IMR-90 (cell line): ENCODE measurements around the gene MSH5. TPM values are rescaled to one million over a fixed set of nuclear protein-coding genes. Genes with fewer than 3 reads are reported as not detected.

Source experiments
- ATAC-seq: fragments of 200-7000 bp; cut with Tn5 transposase; 2 replicates; pipeline ENCODE4 v1.9.1; 2020; ENCODE audit warnings: low read depth, mild to moderate bottlenecking, moderate library complexity
- BruUV-seq: library from RNA; stranded (reverse); fragments of 400-500 nt; replicated peaks from 2 replicates; lab custom pipeline; 2021; lab: Mats Ljungman, UMichigan
- CTCF ChIA-PET: fragments of 300-600 bp; formaldehyde crosslinking; extraction: SDS; loops from one replicate; lab custom pipeline; 2021; ENCODE audit warnings: antibody characterized with exemption; lab: Yijun Ruan, JAX
- POLR2A ChIA-PET: fragments of 300-600 bp; sonication (Branson Sonifier 250); formaldehyde crosslinking; loops from one replicate; lab custom pipeline; 2022; ENCODE audit warnings: antibody characterized with exemption; ENCODE audit not compliant: unreplicated experiment; lab: Charles Lee
- DNase-seq: peaks from one replicate; pipeline ENCODE4 v3.0.0; 2013
- H2AFZ ChIP-seq: replicated peaks from 2 replicates; pipeline ENCODE3; 2013; ENCODE audit warnings: low read length, mild to moderate bottlenecking; ENCODE audit not compliant: poor library complexity
- H2AK5ac ChIP-seq: 2 replicates; pipeline ENCODE4 v1.6.1; 2013; ENCODE audit warnings: low read depth, low read length, inconsistent platforms
- H2AK9ac ChIP-seq: replicated peaks from 2 replicates; pipeline ENCODE3; 2013; ENCODE audit warnings: mild to moderate bottlenecking, low read depth, low read length, moderate library complexity; ENCODE audit not compliant: poor library complexity
- H2BK120ac ChIP-seq: 2 replicates; pipeline ENCODE4 v1.6.1; 2013; ENCODE audit warnings: low read depth, low read length, inconsistent platforms
- H2BK15ac ChIP-seq: 3 replicates; pipeline ENCODE4 v1.6.1; 2013; ENCODE audit warnings: low read depth, low read length, inconsistent platforms
- H2BK20ac ChIP-seq: 2 replicates; pipeline ENCODE4 v1.6.1; 2013; ENCODE audit warnings: low read depth, mild to moderate bottlenecking, inconsistent platforms, low read length, moderate library complexity
- H2BK5ac ChIP-seq: 2 replicates; pipeline ENCODE4 v1.6.1; 2013; ENCODE audit warnings: mild to moderate bottlenecking, low read depth, low read length, inconsistent platforms; ENCODE audit not compliant: poor library complexity, severe bottlenecking
- H3K14ac ChIP-seq: replicated peaks from 2 replicates; pipeline ENCODE4 v1.6.1; 2013; ENCODE audit warnings: low read depth, low read length, inconsistent platforms
- H3K18ac ChIP-seq: 2 replicates; pipeline ENCODE4 v1.6.1; 2013; ENCODE audit warnings: low read depth, low read length, control low read depth
- H3K23ac ChIP-seq: 2 replicates; pipeline ENCODE4 v1.6.1; 2013; ENCODE audit warnings: low read depth, low read length, inconsistent platforms
- H3K27ac ChIP-seq: 2 replicates; pipeline ENCODE4 v1.5.1; 2013; ENCODE audit warnings: mild to moderate bottlenecking, control low read depth, low read length; ENCODE audit not compliant: insufficient read depth
- H3K27me3 ChIP-seq: 2 replicates; pipeline ENCODE4 v1.6.1; 2013; ENCODE audit warnings: low read length; ENCODE audit not compliant: control insufficient read depth, insufficient read depth
- H3K36me3 ChIP-seq: 2 replicates; pipeline ENCODE4 v1.6.1; 2013; ENCODE audit warnings: low read length, mixed read lengths; ENCODE audit not compliant: control insufficient read depth, insufficient read depth
- H3K4ac ChIP-seq: 2 replicates; pipeline ENCODE4 v1.6.1; 2013; ENCODE audit warnings: low read depth, low read length, inconsistent platforms
- H3K4me1 ChIP-seq: 2 replicates; pipeline ENCODE4 v1.6.1; 2013; ENCODE audit warnings: low read length, mixed read lengths; ENCODE audit not compliant: control insufficient read depth, insufficient read depth
- H3K4me2 ChIP-seq: 2 replicates; pipeline ENCODE4 v1.6.1; 2013; ENCODE audit warnings: low read depth, mild to moderate bottlenecking, control low read depth, low read length, moderate library complexity
- H3K4me3 ChIP-seq: 2 replicates; pipeline ENCODE4 v1.5.1; 2013; ENCODE audit warnings: low read depth, mild to moderate bottlenecking, control low read depth, low read length, moderate library complexity; ENCODE audit not compliant: insufficient read depth
- H3K56ac ChIP-seq: 2 replicates; pipeline ENCODE4 v1.6.1; 2013; ENCODE audit warnings: low read length, inconsistent platforms; ENCODE audit not compliant: insufficient read depth; ENCODE audit errors: extremely low read depth
- H3K79me1 ChIP-seq, 2 experiments: 2 replicates each; pipeline ENCODE4 v1.6.1; 2013; ENCODE audit warnings: low read length in 2 of 2, inconsistent platforms in 1 of 2, low read depth in 1 of 2
- H3K9ac ChIP-seq: 2 replicates; pipeline ENCODE4 v1.6.1; 2013; ENCODE audit warnings: low read depth, low read length, control low read depth
- H3K9me1 ChIP-seq: 2 replicates; pipeline ENCODE4 v1.6.1; 2013; ENCODE audit warnings: low read length, inconsistent platforms; ENCODE audit not compliant: insufficient read depth
- H3K9me3 ChIP-seq: 2 replicates; pipeline ENCODE4 v1.6.1; 2013; ENCODE audit warnings: low read length; ENCODE audit not compliant: control insufficient read depth, insufficient read depth
- H4K20me1 ChIP-seq: 2 replicates; pipeline ENCODE4 v1.6.1; 2013; ENCODE audit warnings: low read length, inconsistent platforms; ENCODE audit not compliant: insufficient read depth
- H4K5ac ChIP-seq: 2 replicates; pipeline ENCODE4 v1.6.1; 2013; ENCODE audit warnings: mild to moderate bottlenecking, low read depth, low read length, control low read depth
- H4K8ac ChIP-seq, 2 experiments: 2 replicates each; pipeline ENCODE4 v1.6.1; 2013; ENCODE audit warnings: low read depth in 2 of 2, low read length in 2 of 2, control low read depth in 1 of 2, inconsistent platforms in 1 of 2
- H4K91ac ChIP-seq: 2 replicates; pipeline ENCODE4 v1.6.1; 2013; ENCODE audit warnings: low read depth, low read length, inconsistent platforms; ENCODE audit not compliant: insufficient read depth
- BHLHE40 ChIP-seq: fragments of 150-350 bp; IDR thresholded peaks from 2 replicates; pipeline ENCODE4 v1.6.1; 2016; ENCODE audit warnings: mild to moderate bottlenecking, low read depth, low read length
- CEBPB ChIP-seq: IDR thresholded peaks from 2 replicates; pipeline ENCODE4 v1.6.1; 2012; ENCODE audit warnings: low read depth, low read length, improper control_type of control experiment
- CTCF ChIP-seq: conservative IDR thresholded peaks from 2 replicates; pipeline ENCODE4 v1.5.1; 2012; ENCODE audit warnings: mild to moderate bottlenecking, low read depth, low read length, improper control_type of control experiment
- ELK1 ChIP-seq: fragments of 150-350 bp; IDR thresholded peaks from 2 replicates; pipeline ENCODE4 v1.6.1; 2016; ENCODE audit warnings: low read depth, mild to moderate bottlenecking, low read length, moderate library complexity, borderline replicate concordance
- FOS ChIP-seq: fragments of 150-350 bp; IDR thresholded peaks from 2 replicates; pipeline ENCODE4 v1.6.1; 2016; ENCODE audit warnings: low read depth, low read length
- MAFK ChIP-seq: IDR thresholded peaks from 2 replicates; pipeline ENCODE4 v1.6.1; 2012; ENCODE audit warnings: low read depth, low read length, improper control_type of control experiment
- MXI1 ChIP-seq: IDR thresholded peaks from 2 replicates; pipeline ENCODE4 v1.6.1; 2012; ENCODE audit warnings: low read depth, mild to moderate bottlenecking, low read length, moderate library complexity, borderline replicate concordance
- NFE2L2 ChIP-seq: fragments of 150-350 bp; IDR thresholded peaks from 2 replicates; pipeline ENCODE4 v1.6.1; 2016; ENCODE audit warnings: low read depth, mild to moderate bottlenecking, low read length
- POLR2A ChIP-seq: IDR thresholded peaks from 2 replicates; pipeline ENCODE4 v1.6.1; 2012; ENCODE audit warnings: mild to moderate bottlenecking, low read depth, low read length
- RAD21 ChIP-seq: IDR thresholded peaks from 2 replicates; pipeline ENCODE4 v1.6.1; 2012; ENCODE audit warnings: low read length, improper control_type of control experiment
- RCOR1 ChIP-seq: IDR thresholded peaks from 2 replicates; pipeline ENCODE4 v1.6.1; 2012; ENCODE audit warnings: mild to moderate bottlenecking, low read length, improper control_type of control experiment; ENCODE audit not compliant: insufficient replicate concordance
- SMC3 ChIP-seq: fragments of 150-350 bp; IDR thresholded peaks from 2 replicates; pipeline ENCODE4 v1.6.1; 2016; ENCODE audit warnings: low read depth, mild to moderate bottlenecking, antibody characterized with exemption, low read length, moderate library complexity
- USF2 ChIP-seq: fragments of 150-350 bp; IDR thresholded peaks from 2 replicates; pipeline ENCODE4 v1.6.1; 2017; ENCODE audit warnings: mild to moderate bottlenecking, antibody characterized with exemption, low read length, low read depth
- WGBS, 2 experiments: methylation state at CpG; one replicate each; pipeline versions ENCODE4 v1.1.5 to v1.1.7; 2013; ENCODE audit warnings: missing lambda C conversion rate in 2 of 2; ENCODE audit not compliant: insufficient read length in 1 of 2; ENCODE audit errors: extremely low coverage in 2 of 2; 5-methylcytosine and 5-hydroxymethylcytosine counted together
- dilution Hi-C: fragments of 300-500 bp; cut with HindIII; formaldehyde crosslinking; loops from one replicate; pipeline ENCODE4 v1.14.3; 2018; ENCODE audit warnings: low sequenced_read_pairs; ENCODE audit not compliant: unreplicated experiment
- in situ Hi-C: fragments of 300-500 bp; cut with MboI; formaldehyde crosslinking; loops from 3 replicates; pipeline ENCODE4 v1.14.3; 2019; ENCODE audit warnings: low sequenced_read_pairs, inconsistent platforms, mixed read lengths
- intact Hi-C: fragments of 100-400 bp; cut with micrococcal nuclease; formaldehyde crosslinking; loops from 2 replicates; pipeline ENCODE4 v1.10.0; 2022
- polyA plus RNA-seq, 3 experiments: library from polyadenylated mRNA; depleted of rRNA; stranded (reverse); fragments of >200 nt; gene quantifications; 2 replicates each; pipeline ENCODE4 v1.2.3, GENCODE V29; 2012; ENCODE audit warnings: low replicate concordance in 1 of 3
- total RNA-seq: library from RNA; depleted of rRNA; stranded (reverse); fragments of >200 nt; gene quantifications from 2 replicates; pipeline ENCODE4 v1.2.3, GENCODE V29; 2012

Gene MSH5
- total and polyA plus RNA-seq, 2 of the 4 experiments (the other 2 are of a cell fraction): 5.6 to 15.7 TPM

DNA sequence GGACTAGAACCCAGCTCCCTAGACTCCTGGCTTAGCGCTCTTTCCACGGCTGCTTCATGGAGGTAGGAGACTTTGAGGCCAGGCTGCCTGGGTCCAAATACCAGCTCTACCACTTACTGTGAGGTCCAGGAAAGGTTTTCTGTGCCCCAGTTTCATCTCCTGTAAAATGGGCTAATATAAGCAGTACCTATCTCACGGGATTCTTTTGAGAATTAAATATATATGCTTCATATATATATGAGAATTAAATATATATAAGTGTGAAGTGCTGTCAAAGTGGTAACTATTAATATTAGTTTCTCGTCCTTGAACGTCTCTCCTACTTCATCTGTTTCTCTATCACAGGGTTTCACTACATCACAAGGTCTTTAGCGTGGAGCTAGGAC is 48.7 kb upstream of the MSH5 start:
- no TSS peak for BruUV-seq
- Histone ChIP-seq H3K4me2 (no peak overlapping the region), H2AFZ (no peak overlapping the region), H3K23ac (no peak overlapping the region), H3K27ac (no peak overlapping the region), H2BK20ac (no peak overlapping the region), H3K9ac (no peak overlapping the region), H4K20me1 (no peaks in the 10 kb centered on the region), H4K91ac (no peak overlapping the region), H4K8ac (no peak overlapping the region), H3K4me3 (no peak overlapping the region), H2AK5ac (no peak overlapping the region), H3K14ac (no peak overlapping the region), H2BK5ac (no peak overlapping the region), H3K9me3 (no peaks in the 10 kb centered on the region), H4K5ac (no peak overlapping the region), H3K4ac (no peak overlapping the region), H3K9me1 (no peaks in the 10 kb centered on the region), H3K36me3 (peaks cover 80% of the 10 kb centered on the region), H2BK120ac (no peak overlapping the region), H3K27me3 (no peaks in the 10 kb centered on the region), H3K4me1 (no peaks in the 10 kb centered on the region), H2AK9ac (no peak overlapping the region), H3K18ac (no peak overlapping the region), H2BK15ac (no peak overlapping the region), H3K79me1 (peaks cover 4 to 6% of the 10 kb centered on the region in 2 experiments; a peak in 2 of 4 replicates), H3K56ac (no peak overlapping the region)
- no peak for TF ChIP-seq CTCF
- TF ChIP-seq RCOR1: no peak
- TF ChIP-seq FOS: no peak
- TF ChIP-seq MAFK: no peak
- no peak for TF ChIP-seq POLR2A
- no peak for TF ChIP-seq USF2
- TF ChIP-seq RAD21: no peak
- no peak for TF ChIP-seq ELK1
- TF ChIP-seq SMC3: no peak
- TF ChIP-seq NFE2L2: no peak
- TF ChIP-seq MXI1: no peak
- TF ChIP-seq CEBPB: no peak
- no peak for TF ChIP-seq BHLHE40
- in situ Hi-C loops: no loop called here
- intact Hi-C loops: no loop called here
- dilution Hi-C loops: no loop called here
- CTCF ChIA-PET: no interaction called here
- POLR2A ChIA-PET: no interaction called here
- ATAC-seq: no peak
- DNase-seq: no peak
- no CpG with 5 or more reads among the region's 6 CpGs for WGBS, 2 experiments
